MM.1S (cell line): Measurements from ENCODE around the gene SCN10A.

ENCODE experiments used
- DNase-seq: peaks from one replicate; pipeline ENCODE4 v3.0.0-alpha.2; 2015
- H2AFZ ChIP-seq: fragments of 300-600 bp; sonication (generic); 2 replicates; pipeline ENCODE4 v1.6.0; 2016; ENCODE audit warnings: antibody characterized with exemption, low read length
- H3F3A ChIP-seq: fragments of 300-600 bp; sonication (generic); 2 replicates; pipeline ENCODE4 v1.6.1; 2016; ENCODE audit warnings: mild to moderate bottlenecking, antibody characterized with exemption, low read length, moderate library complexity, mixed read lengths; ENCODE audit not compliant: insufficient read depth
- H3K27ac ChIP-seq: fragments of 300-600 bp; sonication (generic); 2 replicates; pipeline ENCODE4 v1.5.1; 2016; ENCODE audit warnings: mild to moderate bottlenecking, low read length
- H3K27me3 ChIP-seq: fragments of 300-600 bp; sonication (generic); replicated peaks from 2 replicates; pipeline ENCODE4 v1.6.0; 2016; ENCODE audit warnings: low read length; ENCODE audit not compliant: insufficient read depth
- H3K36me3 ChIP-seq: fragments of 300-600 bp; sonication (generic); replicated peaks from 2 replicates; pipeline ENCODE4 v1.6.1; 2016; ENCODE audit warnings: mild to moderate bottlenecking, low read length, mixed read lengths; ENCODE audit not compliant: insufficient read depth
- H3K4me1 ChIP-seq: fragments of 300-600 bp; sonication (generic); 2 replicates; pipeline ENCODE4 v1.6.1; 2016; ENCODE audit warnings: low read length, mixed read lengths
- H3K4me2 ChIP-seq: fragments of 300-600 bp; sonication (generic); 2 replicates; pipeline ENCODE4 v1.6.0; 2016; ENCODE audit warnings: low read depth, low read length
- H3K4me3 ChIP-seq: fragments of 300-600 bp; sonication (generic); 2 replicates; pipeline ENCODE4 v1.5.1; 2016; ENCODE audit warnings: low read length, mixed read lengths
- H3K79me2 ChIP-seq: fragments of 300-600 bp; sonication (generic); 2 replicates; pipeline ENCODE4 v1.6.1; 2016; ENCODE audit warnings: mixed run types, low read length, mixed read lengths
- H3K9ac ChIP-seq: fragments of 300-600 bp; sonication (generic); 2 replicates; pipeline ENCODE4 v1.6.1; 2016; ENCODE audit warnings: low read length, mixed read lengths
- H3K9me2 ChIP-seq: fragments of 300-600 bp; sonication (generic); replicated peaks from 2 replicates; pipeline ENCODE4 v1.6.1; 2016; ENCODE audit warnings: mild to moderate bottlenecking, low read length, mixed read lengths; ENCODE audit not compliant: insufficient read depth
- H3K9me3 ChIP-seq: fragments of 300-600 bp; sonication (generic); replicated peaks from 2 replicates; pipeline ENCODE4 v1.6.1; 2016; ENCODE audit warnings: mild to moderate bottlenecking, low read length, mixed read lengths; ENCODE audit not compliant: insufficient read depth
- H4K20me1 ChIP-seq: fragments of 300-600 bp; sonication (generic); 2 replicates; pipeline ENCODE4 v1.6.1; 2016; ENCODE audit warnings: mild to moderate bottlenecking, low read length, moderate library complexity, mixed read lengths; ENCODE audit not compliant: insufficient read depth
- EZH2 ChIP-seq: fragments of 300-600 bp; sonication (generic); optimal IDR thresholded peaks from 2 replicates; pipeline ENCODE3; 2017; ENCODE audit warnings: low read depth, mild to moderate bottlenecking, antibody characterized with exemption, low read length, mixed read lengths
- EZH2phosphoT487 ChIP-seq: fragments of 300-600 bp; sonication (generic); IDR thresholded peaks from 2 replicates; pipeline ENCODE4 v1.6.1; 2018; ENCODE audit warnings: antibody characterized with exemption, low read length
- TF ChIP-seq, protein P1 (sequence below): fragments of 300-600 bp; sonication (generic); IDR thresholded peaks from 2 replicates; pipeline ENCODE4 v1.5.1; 2016; ENCODE audit warnings: antibody characterized with exemption, low read length, mixed read lengths

SCN10A gene

GRCh38 chr3:38827791-38828190 lies 11.8 kb upstream of the SCN10A start:
- H3K9ac ChIP-seq: no peak overlapping the region
- no peaks in the 10 kb centered on the region for H3K9me3 ChIP-seq
- H3K36me3 ChIP-seq: no peaks in the 10 kb centered on the region
- no peak overlapping the region for H3K27ac ChIP-seq
- H3F3A ChIP-seq: no peaks in the 10 kb centered on the region
- no peaks in the 10 kb centered on the region for H3K9me2 ChIP-seq
- no peak for DNase-seq
- H3K79me2 ChIP-seq: no peaks in the 10 kb centered on the region
- TF ChIP-seq EZH2 (no peak), EZH2phosphoT487 (no peak)
- TF ChIP-seq, protein P1, sequence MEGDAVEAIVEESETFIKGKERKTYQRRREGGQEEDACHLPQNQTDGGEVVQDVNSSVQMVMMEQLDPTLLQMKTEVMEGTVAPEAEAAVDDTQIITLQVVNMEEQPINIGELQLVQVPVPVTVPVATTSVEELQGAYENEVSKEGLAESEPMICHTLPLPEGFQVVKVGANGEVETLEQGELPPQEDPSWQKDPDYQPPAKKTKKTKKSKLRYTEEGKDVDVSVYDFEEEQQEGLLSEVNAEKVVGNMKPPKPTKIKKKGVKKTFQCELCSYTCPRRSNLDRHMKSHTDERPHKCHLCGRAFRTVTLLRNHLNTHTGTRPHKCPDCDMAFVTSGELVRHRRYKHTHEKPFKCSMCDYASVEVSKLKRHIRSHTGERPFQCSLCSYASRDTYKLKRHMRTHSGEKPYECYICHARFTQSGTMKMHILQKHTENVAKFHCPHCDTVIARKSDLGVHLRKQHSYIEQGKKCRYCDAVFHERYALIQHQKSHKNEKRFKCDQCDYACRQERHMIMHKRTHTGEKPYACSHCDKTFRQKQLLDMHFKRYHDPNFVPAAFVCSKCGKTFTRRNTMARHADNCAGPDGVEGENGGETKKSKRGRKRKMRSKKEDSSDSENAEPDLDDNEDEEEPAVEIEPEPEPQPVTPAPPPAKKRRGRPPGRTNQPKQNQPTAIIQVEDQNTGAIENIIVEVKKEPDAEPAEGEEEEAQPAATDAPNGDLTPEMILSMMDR: no peak
- H3K4me1 ChIP-seq: no peaks in the 10 kb centered on the region
- no peak overlapping the region for H2AFZ ChIP-seq
- no peak overlapping the region for H3K4me2 ChIP-seq
- H3K4me3 ChIP-seq: no peak overlapping the region
- no peaks in the 10 kb centered on the region for H4K20me1 ChIP-seq
- no peaks in the 10 kb centered on the region for H3K27me3 ChIP-seq

DNA sequence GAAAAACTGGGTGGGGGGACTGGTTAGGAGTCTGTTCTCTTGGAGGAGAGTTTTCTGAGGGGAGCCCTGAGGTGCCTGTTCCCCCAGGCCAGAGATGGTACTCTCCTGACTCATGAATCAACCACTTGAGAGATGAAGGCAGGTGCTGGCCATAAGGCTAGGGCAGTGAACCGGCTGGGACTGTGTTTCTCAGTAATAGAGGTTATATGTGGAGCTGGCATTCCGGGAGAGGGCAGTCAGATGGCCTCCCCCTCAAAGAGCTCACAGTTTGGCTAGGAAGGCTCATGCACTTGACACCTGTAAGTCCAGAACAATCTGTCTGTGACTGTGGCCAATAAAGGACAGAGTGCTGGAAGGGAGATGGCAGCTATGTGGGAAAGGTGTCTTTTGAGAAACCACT lies 10.0 kb upstream of the SCN10A start:
- H3K27ac ChIP-seq: no peak overlapping the region

GRCh38 chr3:38824349-38824748 lies 8.3 kb upstream of the SCN10A start:
- Histone ChIP-seq H3K9ac (no peak overlapping the region), H3K27me3 (no peaks in the 10 kb centered on the region), H4K20me1 (no peaks in the 10 kb centered on the region), H3K4me2 (no peak overlapping the region), H3K36me3 (no peaks in the 10 kb centered on the region), H3K9me3 (no peaks in the 10 kb centered on the region), H2AFZ (no peak overlapping the region), H3K9me2 (no peaks in the 10 kb centered on the region), H3K4me3 (no peak overlapping the region), H3K79me2 (no peaks in the 10 kb centered on the region), H3K27ac (no peak overlapping the region), H3F3A (no peaks in the 10 kb centered on the region), H3K4me1 (no peaks in the 10 kb centered on the region)
- no peak for DNase-seq
- TF ChIP-seq EZH2 (no peak), EZH2phosphoT487 (no peak)
- TF ChIP-seq, protein P1: no peak

More for the DNA sequence above, 10.0 kb upstream of the SCN10A start:
- no peak overlapping the region for H2AFZ ChIP-seq
- H3K9me3 ChIP-seq: no peaks in the 10 kb centered on the region
- no peaks in the 10 kb centered on the region for H3F3A ChIP-seq
- H3K4me2 ChIP-seq: no peak overlapping the region
- TF ChIP-seq EZH2 (no peak), EZH2phosphoT487 (no peak)
- TF ChIP-seq, protein P1: no peak
- no peak for DNase-seq
- no peaks in the 10 kb centered on the region for H3K9me2 ChIP-seq
- no peaks in the 10 kb centered on the region for H3K79me2 ChIP-seq
- no peaks in the 10 kb centered on the region for H4K20me1 ChIP-seq
- no peak overlapping the region for H3K4me3 ChIP-seq
- H3K36me3 ChIP-seq: no peaks in the 10 kb centered on the region
- no peaks in the 10 kb centered on the region for H3K27me3 ChIP-seq
- H3K4me1 ChIP-seq: no peaks in the 10 kb centered on the region
- H3K9ac ChIP-seq: no peak overlapping the region
